GDM1 (cell line): ENCODE data around the gene DDIAS.
"Not testable (repeated sequence)": the region's sequence is repeated elsewhere in the genome, so short reads cannot be mapped to it uniquely, and the experiment has no call there.

ENCODE experiments used
- DNase-seq: peaks from one replicate; lab custom pipeline; 2025; lab: John Stamatoyannopoulos, UW

The DDIAS gene

GRCh38 chr11:82922396-82923173, 21.0 kb downstream of the DDIAS start:
- DNase-seq = not testable (repeated sequence)

DNA sequence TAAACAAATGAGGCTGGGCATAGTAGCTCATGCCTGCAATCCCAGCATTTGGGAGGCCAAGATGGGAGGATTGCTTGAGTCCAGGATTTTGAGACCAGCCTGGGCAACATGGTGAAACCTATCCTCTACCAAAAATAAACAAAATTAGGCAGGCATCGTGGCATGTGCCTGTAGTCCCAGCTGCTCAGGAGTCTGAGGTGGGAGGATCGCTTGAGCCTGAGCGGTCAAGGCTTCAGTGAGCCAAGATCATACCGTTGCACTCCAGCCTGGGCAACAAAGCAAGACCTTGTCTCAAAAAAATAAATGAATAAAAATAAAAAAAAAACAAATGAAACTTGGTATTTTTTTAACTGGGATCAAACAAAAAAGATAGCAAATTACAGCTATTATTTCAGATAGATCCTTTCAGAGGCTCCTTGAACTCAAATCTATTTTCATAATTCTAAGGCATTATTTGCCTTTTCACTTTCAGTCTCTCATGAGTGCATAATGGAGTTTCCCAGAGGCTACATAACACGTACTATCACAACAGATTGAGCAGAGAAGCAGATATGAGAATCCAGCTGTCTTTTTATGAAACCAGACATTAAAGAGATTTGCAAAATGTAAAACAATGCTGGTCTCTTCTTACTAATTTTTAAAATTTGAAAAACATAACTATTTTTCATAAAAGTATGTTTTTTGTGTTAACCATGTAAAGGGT, 23.1 kb downstream of the DDIAS start:
- no peak for DNase-seq

- peak; percentile 13 for DNase-seq
Measured at GRCh38 chr11:82927264-82927880, 25.8 kb downstream of the DDIAS start.

DNA sequence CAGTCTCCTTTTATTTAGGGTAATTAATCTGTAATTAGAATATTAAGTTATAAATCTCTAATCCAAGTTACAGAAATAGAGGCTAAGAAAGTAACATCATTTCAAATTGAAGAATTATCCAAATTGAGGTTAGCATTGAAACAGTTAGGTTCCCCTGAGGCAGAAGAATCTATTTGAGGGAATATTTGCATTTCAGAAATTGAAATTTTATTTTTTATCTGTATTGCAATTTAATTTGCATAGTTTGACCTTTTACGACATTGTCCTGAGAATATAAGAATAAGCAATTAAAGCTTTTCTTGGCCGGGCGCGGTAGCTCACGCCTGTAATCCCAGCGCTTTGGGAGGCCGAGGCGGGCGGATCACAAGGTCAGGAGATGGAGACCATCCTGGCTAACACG, 27.6 kb downstream of the DDIAS start:
- DNase-seq = no peak

DNA sequence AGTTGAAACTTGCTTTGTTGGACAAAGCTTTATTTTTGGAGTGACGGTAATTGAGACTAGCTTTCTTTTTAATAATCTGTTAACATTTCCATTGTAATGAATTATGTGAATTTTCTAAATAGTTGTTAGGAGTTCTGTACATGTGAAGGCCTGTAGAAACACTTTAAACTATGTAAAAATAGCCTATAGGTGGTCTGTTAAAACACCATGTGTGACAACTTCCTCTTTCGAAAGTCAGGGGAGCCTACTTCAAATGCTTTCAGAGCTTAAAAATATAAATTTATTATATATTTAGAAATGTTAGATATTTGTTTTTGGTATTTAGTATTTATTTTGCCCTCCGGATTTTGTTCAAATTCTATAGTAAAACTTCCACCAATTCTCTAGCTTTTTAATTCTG, 28.7 kb downstream of the DDIAS start:
- no peak for DNase-seq

DNA sequence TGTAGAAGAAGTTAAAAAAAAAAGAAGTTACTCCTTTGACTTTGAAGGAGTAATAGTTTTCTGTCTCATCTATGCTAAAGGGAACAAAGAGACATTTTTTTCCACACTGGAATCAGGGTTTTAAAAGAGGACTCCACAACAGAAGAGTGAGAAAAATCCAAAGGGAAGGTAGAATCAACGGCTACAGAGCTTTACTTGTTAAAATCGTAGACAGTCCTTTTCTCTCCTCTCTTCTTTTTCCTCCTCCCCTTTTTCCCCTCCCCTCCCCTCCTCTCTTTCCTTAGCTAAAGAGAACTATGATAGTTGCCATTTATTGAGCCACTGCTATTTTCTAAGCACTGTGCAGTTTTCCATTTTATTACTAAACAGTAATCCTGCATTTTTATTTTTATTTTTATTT, 29.2 kb downstream of the DDIAS start:
- no peak for DNase-seq

- no peak for DNase-seq
Measured at GRCh38 chr11:82932564-82932963, 31.0 kb downstream of the DDIAS start.

GRCh38 chr11:82936261-82936660, 34.7 kb downstream of the DDIAS start:
- no peak for DNase-seq

GRCh38 chr11:82937554-82937953, 36.0 kb downstream of the DDIAS start:
- no peak for DNase-seq

DNA sequence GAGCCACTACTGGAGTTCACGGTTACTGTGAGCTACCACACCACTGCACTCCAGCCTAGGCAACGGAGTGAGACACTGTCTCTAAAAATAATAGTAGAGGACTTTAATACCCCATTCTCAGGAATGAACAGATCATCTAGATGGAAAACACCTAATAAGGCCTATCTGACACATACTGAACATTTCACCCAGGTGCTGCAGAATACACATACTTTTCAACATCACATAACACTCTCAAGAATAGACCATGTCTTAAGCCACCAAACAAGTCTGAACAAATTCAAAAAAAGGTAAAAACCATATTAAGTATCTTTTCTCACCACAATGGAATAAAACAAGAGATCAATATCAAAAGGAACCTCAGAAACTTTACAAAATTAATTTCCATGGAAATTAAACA, 37.9 kb downstream of the DDIAS start:
- no peak for DNase-seq

DNA sequence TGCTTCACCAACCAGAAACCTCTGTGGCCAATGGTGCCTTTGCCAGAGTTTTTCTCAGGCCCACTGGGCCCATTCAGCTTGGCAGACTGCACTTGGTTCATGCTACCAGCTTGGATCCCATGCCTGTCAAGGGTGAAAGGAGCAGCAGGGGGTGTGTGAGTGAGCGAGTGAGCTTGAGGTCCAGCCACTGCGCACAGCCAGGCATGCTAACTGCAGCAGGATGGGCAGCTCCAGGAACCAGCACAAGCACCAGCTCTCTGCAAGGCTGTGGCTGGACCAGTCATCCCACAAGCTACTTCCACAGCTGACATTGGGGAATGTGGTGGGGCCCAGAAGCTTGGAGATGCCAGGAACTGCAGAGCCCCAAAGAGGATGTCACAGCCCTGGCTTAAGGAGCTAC, 40.8 kb downstream of the DDIAS start:
- no peak for DNase-seq

DNA sequence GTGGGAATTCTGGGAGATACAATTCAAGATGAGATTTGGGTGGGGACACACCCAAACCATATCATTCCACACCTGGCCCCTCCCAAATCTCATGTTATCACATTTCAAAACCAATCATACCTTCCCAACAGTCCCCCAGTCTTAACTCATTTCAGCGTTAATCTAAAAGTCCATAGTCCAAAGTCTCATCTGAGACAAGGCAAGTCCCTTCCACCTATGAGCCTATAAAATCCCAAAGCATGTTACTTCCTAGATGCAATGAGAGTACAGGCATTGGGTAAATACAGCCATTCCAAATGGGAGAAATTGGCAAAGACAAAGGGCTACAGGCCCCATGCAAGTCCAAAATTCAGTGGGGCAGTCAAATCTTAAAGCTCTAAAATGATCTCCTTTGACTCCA, 41.9 kb downstream of the DDIAS start:
- not testable (repeated sequence) for DNase-seq

- DNase-seq = no peak
Measured at GRCh38 chr11:82944198-82944597, 42.7 kb downstream of the DDIAS start.

- not testable (repeated sequence) for DNase-seq
Measured at GRCh38 chr11:82945041-82945440, 43.5 kb downstream of the DDIAS start.

DNA sequence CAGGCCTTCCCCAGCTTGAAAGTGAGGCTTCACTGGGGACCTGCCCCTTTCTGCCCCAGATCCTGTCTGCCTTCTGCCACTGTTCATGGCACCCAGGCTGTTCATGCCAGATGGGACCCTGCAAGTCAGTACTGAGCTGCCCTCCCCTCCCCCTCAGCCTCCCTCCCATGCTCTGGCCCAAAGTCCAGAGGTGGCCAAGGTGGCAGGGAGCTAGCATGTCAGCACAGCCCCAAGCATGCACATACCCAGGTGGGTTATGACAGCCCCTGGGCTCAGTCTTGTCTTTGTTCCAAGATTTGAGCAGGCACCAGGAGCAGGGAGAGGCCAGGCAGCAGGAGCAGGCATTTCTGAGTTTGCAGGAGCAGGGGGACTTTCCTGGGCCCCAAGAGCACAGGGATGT, 44.1 kb downstream of the DDIAS start:
- no peak for DNase-seq

DNA sequence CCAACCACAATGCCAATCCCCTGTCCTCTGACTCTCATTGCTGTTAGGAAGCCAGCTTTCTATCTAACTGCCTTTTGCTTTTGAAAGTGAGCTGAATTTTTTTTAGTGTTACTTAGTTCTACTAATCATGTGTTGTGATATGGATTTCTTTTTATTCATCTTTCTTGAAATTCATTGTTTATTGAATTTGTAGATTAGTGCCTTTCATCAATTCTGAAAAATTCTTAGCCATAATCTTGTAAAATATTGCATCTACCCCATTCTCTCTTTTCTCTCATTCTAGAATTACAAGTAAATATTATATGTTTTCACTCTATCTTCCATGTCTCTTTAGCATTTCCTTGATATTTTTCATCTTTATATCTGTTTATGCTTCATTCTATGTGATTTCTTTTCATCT, 47.8 kb downstream of the DDIAS start:
- DNase-seq = no peak

DNA sequence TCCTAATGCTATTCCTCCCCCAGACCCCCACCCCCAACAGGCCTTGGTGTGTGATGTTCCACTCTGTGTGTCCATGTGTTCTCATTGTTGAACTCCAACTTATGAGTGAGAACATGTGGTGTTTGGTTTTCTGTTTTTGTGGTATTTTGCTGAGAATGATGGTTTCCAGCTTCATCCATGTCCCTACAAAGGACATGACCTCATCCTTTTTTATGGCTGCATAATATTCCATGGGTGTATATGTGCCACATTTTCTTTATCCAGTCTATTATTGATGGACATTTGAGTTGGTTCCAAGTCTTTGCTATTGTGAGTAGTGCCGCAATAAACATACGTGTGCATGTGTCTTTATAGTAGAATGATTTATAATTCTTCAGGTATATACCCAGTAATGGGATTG, 49.0 kb downstream of the DDIAS start:
- DNase-seq = not testable (repeated sequence)

- not testable (repeated sequence) for DNase-seq
Measured at GRCh38 chr11:82955736-82956453, 54.4 kb downstream of the DDIAS start.

DNA sequence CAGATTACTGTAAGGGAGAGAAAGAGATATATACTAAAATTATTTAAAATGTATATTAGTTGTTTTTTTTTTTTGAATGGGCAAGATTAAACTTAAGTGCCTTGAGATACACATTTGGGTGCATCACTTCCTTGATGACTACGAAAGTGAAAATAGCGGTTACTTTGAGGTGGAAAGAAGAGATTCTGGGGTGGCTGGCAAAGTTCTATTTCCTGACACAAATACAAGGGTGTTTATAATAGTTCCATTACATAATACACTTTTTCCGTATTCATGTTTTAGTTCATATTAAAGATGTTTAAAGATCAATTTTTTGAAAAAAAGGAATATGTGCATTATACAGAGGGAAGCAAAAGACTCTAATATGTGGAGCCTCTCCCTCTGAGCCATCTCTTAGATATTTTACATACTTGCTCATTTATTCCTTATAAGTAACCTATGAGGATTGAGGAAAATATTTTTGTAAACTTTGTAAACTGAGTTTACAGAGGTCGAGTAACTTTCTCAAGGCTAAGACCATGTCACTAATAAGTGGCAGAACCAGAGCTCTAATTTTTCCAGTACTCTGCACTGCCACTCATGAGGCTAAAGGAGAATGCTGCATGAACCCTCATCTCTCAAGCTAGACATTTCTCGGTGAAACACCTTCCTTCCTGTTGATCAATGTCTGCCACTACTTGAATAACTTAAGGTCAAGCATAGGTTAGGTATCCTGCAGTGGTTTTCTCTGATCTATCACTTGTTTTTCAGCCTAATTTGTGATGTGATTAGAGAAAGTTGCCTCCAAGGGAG, 58.6 kb downstream of the DDIAS start:
- DNase-seq = no peak

- DNase-seq = no peak
Measured at GRCh38 chr11:82960779-82961143, 59.2 kb downstream of the DDIAS start.

DNA sequence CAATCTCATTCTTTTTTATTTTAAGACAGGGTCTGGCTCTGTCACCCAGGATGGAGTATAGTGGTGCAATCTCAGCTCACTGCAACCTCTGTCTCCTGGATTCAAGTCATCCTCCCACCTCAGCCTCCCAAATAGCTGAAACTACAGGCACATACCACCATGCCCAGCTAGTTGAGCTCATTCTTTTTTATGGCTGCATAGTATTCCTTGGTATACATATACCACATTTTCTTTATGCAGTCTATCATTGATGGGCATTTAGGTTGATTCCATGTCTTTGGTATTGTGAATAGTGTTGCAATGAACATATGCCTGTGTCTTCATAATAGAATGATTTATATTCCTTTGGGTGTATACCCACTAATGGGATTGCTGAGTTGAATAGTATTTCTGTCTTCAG, 60.5 kb downstream of the DDIAS start:
- DNase-seq = not testable (repeated sequence)

DNA sequence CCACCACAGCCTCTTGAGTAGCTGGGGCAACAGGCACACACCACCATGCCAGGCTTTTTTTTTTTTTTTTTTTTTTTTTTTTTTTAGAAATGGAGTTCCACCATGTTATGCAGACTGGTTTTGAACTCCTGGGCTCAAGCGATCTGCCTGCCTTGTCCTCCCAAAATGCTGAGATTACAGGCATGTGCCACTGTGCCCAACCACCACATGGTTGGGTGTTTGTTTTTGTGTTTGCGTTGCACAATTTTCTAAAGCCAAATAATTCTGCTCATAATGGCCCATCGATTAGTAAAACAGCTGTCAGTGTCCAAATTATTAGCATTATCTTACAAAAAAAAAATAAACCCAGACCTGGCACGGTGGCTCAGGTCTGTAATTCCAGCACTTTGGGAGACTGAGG, 65.8 kb downstream of the DDIAS start:
- DNase-seq = no peak
